Stimulated activated CD4-positive, alpha-beta T cell treated with anti-CD3 and anti-CD28 coated beads, Interleukin-15, amount 100 ng/mL, for 1 hour (primary cell): ENCODE data around the gene SNX3.

Experiments used
- DNase-seq, 2 donors: peaks; one replicate each; pipeline ENCODE4 v3.0.0-alpha.2; 2020; ENCODE audit warnings: low read depth in 1 of 2, low spot score in 1 of 2

SNX3 gene

DNA sequence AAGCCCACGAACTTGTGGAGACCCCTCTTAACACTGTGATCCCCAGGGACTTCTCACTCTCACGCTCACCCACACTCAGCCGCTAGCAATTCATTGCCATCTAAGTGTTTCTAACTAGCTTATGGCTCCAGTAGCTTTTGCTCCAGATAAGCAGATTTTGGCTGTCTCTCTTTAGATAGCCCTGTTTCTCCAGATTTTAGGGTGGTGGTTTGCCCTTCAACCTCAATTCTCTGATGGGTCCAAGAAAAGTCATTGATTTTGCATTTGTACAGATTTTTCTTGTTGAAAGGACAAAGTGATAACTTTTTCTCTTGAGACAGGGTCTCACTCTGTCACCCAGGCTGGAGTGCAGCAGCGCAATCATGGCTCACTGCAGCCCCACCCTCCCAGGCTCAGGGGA lies 53.8 kb downstream of the SNX3 start:
- no peak for DNase-seq

DNA sequence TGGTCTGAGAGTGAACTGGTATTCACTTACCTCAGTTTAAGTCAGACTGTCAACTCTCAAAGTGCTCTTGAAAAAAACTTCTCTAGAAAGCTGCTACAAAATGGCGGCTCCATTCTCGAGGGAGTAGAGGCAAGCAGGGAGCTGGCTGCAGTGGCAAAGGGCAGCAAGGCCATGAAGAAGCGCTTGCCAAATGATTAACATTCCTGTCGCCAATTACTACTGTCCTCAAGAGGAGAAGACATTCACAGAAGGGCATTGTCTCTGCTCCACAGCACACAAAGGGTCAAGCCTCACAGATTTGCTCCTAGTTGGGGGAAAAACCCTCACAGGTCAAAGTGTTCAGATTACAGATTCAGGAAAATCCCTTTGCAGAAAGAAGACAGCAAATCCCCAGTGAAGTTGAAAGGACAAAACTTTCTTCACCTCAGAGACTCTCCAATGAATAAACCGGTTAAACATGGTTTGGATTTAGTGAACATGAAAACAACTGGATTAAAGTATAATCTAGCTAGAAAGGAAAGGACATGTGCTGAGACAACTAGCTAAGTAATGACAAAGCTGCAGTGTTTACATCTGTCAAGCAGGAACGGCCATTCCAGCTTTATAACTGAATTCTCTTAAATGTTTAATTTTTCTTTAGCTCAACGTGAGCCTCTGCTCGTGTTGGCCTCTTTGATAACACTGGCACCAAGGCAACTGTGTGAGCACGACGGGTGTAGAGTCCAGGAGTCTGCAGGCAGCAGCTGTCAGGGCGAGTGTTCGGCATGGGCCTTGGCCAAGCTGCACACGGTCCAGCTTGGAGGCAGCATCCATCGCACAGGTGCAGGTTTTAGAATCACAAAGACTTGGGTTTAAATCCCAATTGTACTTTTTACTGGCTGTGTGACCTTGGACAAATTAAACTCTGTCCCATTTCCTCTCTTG lies 57.4 kb downstream of the SNX3 start:
- no peak for DNase-seq

DNA sequence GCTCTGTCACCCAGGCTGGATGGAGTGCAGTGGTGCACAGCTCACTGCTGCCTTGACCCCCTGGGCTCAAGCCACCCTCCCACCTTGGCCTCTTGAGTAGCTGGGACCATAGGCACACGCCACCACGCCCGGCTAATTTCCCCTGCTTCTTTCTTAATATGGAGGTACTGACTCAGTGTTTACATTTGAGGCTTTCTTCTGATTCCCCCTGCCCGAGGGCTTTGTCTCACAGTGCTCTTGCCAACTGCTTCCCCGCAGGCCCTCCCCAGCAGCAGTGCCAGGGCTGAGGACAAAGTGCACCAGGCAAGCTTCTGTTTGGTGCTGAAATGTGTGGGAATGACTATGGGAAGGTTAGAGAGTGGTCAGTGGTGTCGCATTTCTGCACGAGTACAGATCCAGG lies 60.2 kb downstream of the SNX3 start:
- DNase-seq = no peak

DNA sequence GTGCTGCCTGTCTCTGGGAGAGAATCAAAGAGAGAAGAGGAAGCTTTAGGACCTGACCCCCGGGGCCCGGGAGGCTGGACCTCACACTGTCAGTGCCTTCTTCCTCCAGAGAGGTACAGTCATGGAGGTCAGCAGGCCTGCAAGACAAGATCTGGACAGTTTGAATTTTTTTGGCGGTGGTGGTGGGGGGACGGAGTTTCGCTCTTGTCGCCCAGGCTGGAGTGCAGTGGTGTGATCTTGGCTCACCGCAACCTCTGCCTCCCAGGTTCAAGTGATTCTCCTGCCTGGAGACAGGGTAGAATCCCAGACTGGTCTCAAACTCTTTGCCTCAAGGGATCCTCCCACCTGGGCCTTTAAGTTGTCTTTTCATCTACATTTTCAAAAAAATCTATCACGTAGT lies 60.7 kb downstream of the SNX3 start:
- DNase-seq = no peak

DNA sequence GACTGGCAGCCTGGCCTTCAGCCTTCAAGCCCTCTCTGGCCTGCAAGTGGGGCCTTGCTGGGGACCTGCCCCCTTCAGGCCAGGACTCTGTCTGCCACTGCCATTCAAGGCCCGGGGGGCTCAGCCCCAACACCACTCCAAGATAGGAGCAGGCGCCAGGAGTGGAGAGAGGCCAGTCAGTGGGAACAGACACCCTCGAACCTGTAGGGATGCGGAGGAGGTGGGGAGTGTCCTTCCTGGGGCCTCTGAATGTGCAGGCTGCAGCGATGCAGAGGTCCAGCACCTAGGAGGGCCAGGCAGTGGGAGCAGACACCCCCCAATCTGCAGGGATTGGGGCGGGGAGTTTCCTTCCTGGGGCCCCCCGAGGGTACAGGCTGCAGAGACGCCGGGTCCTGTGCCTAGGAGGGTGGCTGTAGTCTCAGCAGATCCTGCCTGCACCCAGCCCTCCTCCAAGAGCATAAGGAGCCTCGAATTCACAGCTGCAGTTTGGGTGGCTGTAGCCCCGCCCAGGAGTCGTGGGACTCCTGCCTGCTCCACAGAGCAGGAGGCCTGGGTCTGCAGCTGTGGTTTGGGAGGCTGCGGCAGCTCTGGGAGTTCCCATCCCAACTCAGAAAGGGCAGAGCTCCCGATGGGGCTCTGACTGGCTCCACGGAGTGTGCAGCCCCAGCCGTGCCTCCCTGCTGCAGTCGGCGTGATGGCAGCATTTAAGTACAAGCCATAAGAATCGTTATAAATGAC lies 61.9 kb downstream of the SNX3 start:
- DNase-seq = no peak

DNA sequence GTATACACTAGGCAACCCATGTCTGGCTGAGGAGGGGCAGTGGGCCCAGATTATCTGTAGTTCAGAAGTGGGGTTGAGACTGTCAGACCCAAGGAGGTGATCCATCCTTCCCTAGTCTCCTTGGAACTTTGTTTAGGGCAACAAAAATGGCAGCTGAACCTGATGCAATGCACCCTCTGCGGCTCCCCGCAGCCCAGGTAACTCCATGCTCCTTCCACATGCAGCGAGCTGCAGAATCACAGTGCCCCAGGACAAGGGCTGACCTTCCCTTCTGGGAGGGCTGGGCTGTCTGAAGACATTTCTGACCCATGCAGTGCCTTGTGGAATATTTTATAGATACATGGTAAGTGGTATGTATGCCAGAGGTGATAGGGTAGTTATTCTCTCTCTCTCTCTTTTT lies 65.6 kb downstream of the SNX3 start:
- no peak for DNase-seq

DNA sequence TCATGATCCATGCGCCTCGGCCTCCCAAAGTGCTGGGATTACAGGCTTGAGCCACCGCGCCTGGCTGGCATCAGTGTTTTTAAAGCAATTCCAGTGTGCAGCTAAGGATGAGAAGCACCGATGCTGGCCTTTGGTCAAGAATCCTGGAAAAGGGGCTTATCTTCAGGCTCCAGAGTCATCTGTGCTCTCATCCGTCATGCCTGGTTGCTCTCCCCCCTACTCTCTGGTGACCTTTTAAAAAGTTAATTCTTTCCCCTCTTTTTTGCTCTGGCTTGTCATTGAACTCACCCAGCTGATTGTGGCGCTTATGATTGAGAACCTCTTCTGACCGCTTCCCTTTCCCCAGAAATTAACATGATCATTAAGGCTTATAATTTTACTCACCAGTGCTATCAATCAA lies 66.3 kb downstream of the SNX3 start:
- no peak for DNase-seq

DNA sequence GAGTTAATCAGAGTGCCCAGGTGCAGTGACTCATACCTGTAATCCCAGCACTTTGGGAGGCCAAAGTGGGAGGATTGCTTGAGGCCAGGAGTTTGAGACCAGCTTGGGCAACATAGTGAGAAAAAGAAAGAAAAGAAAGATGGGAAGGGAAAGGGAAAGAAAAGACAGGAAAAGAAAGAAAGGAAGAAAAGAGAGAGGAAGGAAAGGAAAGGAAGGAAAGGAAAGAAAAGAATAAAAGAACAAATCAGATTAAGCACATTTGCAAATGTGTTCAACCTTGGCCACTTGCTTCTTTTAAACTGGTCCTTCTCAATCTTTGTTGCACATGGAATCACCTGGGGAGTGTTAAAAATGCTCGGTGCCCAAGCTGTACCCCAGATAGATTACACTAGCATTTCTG lies 67.0 kb downstream of the SNX3 start:
- DNase-seq = no peak

DNA sequence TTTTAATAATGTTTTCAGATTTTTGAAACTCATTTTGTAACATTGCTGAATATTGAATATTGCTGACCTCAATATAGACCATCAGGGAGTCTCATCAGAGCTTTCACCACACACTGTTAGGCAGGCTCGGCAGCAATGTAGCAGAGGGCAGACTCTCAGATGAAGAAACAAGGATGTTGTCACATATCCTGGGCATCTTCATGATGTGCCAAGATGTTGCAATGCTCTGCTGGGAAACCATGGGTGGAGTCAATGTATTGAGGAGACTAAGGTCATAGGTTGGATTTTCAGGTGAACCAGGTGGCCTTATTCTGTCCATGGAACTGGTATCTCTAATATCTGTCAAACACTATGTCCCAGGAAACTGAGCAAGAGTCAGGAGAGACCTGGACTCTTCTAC lies 67.7 kb downstream of the SNX3 start:
- DNase-seq = no peak

DNA sequence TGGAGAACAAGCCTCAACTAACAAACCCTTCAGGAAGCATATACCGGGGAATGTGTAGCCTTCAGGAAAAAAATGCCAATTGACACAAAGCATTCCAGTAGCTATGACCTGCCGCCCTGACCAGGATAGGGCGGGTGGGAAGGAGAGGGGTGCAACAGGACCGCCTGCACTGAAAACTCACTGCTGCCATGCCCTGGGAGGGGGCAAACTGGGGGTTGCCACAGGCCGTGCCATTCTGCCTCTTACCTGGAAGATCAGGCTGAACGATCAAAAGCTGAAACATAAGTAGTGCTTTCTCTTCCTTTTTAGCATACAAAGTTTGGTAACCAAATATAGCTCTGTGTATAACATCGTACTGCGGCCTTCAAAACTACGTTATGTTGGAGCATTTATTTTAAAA lies 73.3 kb downstream of the SNX3 start:
- no peak for DNase-seq

DNA sequence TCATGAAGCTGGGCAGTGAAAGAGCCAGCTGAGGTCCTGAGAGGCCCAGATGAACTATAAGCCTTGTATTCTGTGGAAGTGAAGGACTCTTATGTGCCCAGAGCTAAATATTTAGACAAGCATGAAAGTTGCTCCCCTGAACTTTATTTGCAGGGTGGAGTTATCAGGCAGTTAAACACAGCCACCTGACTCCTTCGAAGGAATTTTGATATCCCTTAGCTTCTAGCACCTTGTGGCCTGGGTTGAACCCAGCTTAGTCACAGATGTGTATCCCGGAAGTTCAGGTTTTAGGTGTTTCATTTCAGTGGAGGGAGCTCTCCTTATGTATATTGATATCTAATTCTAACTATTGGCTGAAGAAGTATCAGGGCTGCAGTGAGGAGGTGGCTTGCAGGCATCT lies 74.6 kb downstream of the SNX3 start:
- no peak for DNase-seq

DNA sequence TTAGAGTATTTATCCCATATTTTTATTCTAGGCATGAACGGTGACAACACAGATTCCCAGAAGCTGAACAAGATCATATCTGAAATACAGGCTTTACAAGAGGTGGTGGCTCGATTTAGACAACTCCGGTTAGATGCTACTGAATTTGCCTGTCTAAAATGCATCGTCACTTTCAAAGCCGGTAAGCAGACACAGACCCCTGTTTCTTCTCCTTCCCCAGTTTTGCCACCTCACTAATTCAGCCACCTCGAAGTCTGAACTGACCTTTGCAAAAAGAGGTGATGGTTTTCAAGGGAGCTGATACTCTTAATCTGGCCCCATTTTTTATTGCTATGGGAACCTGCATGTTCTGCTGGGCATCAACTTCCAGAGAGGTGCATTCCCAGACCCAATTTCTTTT lies 80.1 kb downstream of the SNX3 start:
- no peak for DNase-seq

DNA sequence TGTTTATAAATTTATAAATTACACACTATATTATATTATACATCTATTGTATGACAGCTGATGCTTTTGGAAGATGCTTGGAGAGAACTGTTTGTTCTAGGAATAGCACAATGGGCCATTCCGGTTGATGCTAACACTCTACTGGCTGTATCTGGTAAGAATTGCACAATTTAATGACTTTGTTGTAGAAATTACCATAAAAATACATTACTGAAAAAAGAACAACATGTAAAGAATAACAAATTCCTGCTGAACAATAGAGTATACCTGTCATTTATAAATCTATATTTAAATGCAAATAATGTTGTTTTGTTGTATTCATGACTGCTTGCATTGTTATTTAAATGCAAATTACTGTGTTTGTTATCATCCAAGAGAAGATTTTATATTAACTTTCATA lies 80.6 kb downstream of the SNX3 start:
- no peak for DNase-seq

DNA sequence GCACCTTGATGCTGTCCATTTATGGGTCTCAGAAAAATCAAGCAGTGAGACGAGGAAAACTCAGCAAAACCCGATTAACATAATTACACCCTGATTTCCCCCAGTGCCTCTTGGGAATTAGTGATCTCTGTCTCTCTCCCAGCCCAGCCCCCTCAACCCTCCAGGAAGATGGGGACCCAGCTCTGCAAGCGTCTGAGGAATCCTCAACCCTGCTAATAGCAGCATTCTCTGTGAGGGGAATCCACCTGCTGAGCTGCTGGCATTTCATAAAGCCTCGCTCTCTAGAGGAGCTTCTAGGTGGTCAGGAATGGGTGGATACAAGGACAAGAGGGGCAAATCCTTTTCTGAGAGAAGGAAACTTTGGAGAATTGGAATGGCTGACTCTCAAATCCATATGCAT lies 81.1 kb downstream of the SNX3 start:
- DNase-seq = no peak

DNA sequence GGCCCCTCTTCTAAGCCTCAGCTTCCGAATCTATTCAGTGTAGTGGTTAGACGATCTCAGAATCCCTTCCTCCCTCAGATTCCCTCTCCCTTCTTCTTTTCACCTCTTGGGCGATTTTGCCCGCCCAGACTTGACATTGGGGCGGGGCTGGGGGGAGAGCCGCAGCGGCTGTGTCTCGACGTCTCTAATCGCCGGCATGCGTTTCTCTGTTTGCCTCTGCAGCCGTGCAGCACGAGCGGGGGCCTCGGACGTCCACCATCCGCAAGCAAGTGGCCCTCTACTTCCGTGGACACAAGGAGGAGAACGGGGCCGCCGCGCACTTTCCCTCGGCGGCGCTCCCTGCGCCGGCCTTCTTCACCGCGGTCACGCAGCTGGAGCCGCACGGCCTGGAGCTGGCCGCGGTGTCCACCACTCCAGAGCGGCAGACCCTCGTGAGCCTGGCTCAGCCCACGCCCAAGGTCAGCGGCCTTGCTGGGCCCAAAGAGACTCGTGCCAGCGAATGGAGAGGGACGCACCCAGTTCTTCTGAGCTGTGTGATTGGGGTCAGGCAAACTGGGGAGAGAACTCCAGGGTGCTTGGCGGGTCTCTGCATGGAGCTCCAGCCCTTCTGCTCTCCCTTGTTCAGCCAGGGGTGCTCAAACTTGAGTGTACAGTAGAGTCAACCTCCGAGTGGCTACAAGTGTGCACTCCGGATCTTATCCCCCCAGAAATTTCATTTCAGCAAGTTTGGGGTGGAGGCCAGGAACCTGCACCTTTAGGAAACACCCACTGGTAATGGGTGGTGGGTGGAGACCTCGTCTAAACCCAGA lies 84.4 kb downstream of the SNX3 start:
- DNase-seq = no peak

DNA sequence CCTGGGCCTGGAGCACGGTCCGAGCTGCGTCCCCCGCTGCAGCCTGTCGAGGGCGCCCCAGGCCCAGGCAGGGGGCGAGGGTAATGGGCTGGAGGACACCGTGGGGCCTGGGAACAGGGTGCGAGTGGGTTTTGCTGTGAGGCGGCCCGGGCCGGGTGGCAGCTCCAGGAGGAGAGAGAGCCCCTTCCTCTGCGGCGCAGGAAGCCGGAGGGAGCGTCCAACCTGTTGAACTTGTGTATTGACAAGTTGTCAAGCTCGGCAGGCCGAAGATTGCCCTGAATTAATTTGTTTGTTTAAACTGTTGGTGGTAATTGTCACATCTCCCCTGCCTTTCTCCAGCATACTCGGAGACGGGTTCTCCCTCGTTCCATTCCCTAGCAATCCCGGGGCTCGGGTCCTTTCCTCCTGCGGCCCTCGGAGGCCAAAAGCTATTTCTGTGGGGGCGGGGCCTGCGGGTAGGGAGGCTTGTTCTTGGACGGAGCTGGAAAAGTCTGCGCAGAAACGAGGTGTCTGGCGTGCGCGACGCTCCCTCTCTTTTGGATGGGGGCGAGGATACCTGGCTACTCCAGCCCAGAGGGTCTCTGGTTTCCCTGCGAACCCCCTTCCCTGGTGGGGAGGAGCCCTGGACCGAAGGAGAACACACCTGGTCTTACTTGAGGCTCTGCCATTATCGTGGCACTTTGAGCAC lies 85.1 kb downstream of the SNX3 start:
- no peak for DNase-seq

DNA sequence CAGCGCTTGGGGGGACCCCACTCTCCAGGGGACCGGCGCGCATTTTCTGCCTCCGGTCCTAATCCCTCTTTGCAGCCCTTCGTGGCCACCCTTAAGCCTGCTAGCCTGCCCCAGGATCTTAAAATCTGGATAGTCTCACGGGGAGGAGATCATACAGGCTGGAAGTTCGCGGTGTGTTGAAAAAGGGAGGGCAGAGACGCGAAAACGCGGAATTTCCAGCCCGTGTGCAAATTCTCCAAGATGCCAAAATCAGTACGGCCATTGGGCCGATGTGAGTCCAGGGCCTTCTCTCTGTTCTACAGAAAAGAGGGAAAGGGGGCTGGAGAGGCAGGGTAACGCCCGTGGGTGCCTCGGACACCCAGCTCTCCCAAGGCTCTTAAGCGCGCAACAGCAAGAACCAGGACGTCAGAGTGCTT lies 85.7 kb downstream of the SNX3 start:
- no peak for DNase-seq

DNA sequence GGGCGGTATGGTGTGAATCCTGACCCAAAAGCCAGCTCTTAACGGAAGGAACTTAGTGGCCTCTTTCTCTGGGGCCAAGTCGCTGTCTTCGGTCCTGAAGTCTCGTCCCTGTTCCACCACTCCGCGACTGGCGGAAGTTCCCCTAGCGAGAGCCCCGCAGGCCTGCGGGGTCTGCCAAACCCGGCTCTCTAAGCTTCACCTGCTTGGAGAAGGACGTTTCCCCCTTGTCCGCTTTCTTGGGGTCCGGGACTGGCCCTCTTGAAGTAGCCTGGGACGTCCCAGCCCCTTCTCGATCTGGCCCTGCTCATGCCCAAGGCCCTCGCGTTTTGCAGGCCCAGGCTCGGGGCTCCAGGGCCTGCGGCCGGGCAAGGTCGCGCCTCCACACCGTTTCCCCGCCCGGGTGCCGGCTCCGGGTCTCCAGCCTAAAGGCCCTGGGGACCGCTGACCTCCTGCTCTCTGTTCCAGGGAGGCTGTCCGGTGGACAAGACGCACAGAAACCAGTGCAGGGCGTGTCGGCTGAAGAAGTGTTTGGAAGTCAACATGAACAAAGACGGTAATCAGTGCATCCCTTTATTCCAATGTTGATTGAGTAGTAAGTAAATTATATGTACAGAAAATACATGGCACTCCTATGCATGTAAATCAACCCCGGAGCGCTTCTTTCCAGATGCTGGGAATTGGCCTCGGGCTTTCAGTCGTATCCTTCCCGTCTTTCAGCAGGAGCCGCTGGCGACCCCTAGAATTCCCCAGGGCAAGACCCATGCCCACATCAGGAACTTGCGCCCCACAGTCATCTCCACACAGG lies 86.3 kb downstream of the SNX3 start:
- DNase-seq = no peak

DNA sequence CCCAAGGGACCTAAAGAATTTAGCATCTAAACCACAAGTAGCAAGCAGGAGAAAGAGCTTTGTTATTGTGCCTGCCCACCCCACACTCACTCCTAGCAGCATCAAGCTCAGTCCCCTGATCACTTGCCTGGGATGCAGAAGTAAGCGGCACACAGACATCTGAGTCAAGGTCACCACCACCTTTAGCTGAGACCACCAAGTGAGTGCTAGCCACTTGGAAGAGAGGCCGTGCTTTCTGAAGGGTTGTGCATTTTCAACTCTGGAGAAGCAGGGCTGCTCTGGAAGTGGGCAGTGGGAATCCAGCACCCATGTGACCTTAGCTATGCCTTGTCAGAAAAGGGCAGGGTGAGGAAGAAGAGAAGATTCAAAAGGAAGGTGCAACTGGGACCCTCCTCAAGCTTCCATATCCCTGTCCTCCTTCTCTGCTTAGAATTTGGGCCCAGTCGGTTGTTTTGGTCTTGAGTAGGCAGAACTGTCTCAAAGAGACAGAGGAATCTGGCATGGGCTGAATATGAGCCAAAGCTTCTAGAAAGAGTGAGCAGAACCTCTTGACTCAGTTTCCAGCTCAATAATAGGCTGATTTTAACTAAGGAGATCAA lies 88.8 kb downstream of the SNX3 start:
- DNase-seq = no peak
